Subcutaneous adipose tissue (tissue), 4 donors: Measurements from ENCODE around the gene PDZRN4. TPM values are rescaled to one million over a fixed set of nuclear protein-coding genes. Genes with fewer than 3 reads are reported as not detected.

Source experiments
- CTCF ChIP-seq: fragments of 450-650 bp; IDR thresholded peaks from one replicate; pipeline ENCODE4 v1.5.1; 2016; ENCODE audit warnings: low read depth, mild to moderate bottlenecking, control low read depth, antibody characterized with exemption, moderate library complexity
- total RNA-seq, 4 donors: library from RNA; depleted of rRNA; stranded (reverse); fragments of >200 nt; gene quantifications; one replicate each; pipeline ENCODE4 v1.1.0, GENCODE V29; 2016

The PDZRN4 gene
- total RNA-seq, 4 donors from 2014 or later: 0.49 to 11.7 (median 2.2) TPM

- no peak for TF ChIP-seq CTCF
Observed at GRCh38 chr12:41344776-41345470, 156.8 kb downstream of the PDZRN4 start.

- TF ChIP-seq CTCF: no peak
Observed at GRCh38 chr12:41348198-41348597, 160.1 kb downstream of the PDZRN4 start.

GRCh38 chr12:41356181-41356580 lies 168.1 kb downstream of the PDZRN4 start:
- no peak for TF ChIP-seq CTCF

- TF ChIP-seq CTCF: no peak
Observed at GRCh38 chr12:41361738-41362137, 173.6 kb downstream of the PDZRN4 start.

GRCh38 chr12:41362510-41362909 lies 174.4 kb downstream of the PDZRN4 start:
- TF ChIP-seq CTCF: no peak

GRCh38 chr12:41362931-41363330 lies 174.8 kb downstream of the PDZRN4 start:
- no peak for TF ChIP-seq CTCF

GRCh38 chr12:41364211-41364610 lies 176.1 kb downstream of the PDZRN4 start:
- no peak for TF ChIP-seq CTCF
